GM18873 (cell line): ENCODE data around the gene ATP5F1B.

Experiments used
- ATAC-seq: cut with Tn5 transposase; IDR thresholded peaks from one replicate; pipeline ENCODE4 v1.9.1; 2021; ENCODE audit warnings: mild to moderate bottlenecking, moderate library complexity, moderate number of reproducible peaks; ENCODE audit not compliant: unreplicated experiment, low FRiP score

Gene ATP5F1B

GRCh38 chr12:56628671-56629458, 16.9 kb downstream of the ATP5F1B start:
- no peak for ATAC-seq

GRCh38 chr12:56626701-56627100, 19.1 kb downstream of the ATP5F1B start:
- no peak for ATAC-seq

- ATAC-seq, result no peak
Measured at GRCh38 chr12:56622535-56622934, 23.2 kb downstream of the ATP5F1B start.

- no peak for ATAC-seq
Measured at GRCh38 chr12:56616925-56617324, 28.9 kb downstream of the ATP5F1B start.

- ATAC-seq, result no peak
Measured at GRCh38 chr12:56616244-56616643, 29.5 kb downstream of the ATP5F1B start.

- ATAC-seq, result no peak
Measured at GRCh38 chr12:56614627-56615026, 31.2 kb downstream of the ATP5F1B start.

- no peak for ATAC-seq
Measured at GRCh38 chr12:56604355-56604754, 41.4 kb downstream of the ATP5F1B start.

GRCh38 chr12:56602239-56602638, 43.5 kb downstream of the ATP5F1B start:
- no peak for ATAC-seq

GRCh38 chr12:56601503-56601902, 44.3 kb downstream of the ATP5F1B start:
- no peak for ATAC-seq

- no peak for ATAC-seq
Measured at GRCh38 chr12:56600753-56601152, 45.0 kb downstream of the ATP5F1B start.

- no peak for ATAC-seq
Measured at GRCh38 chr12:56599797-56600196, 46.0 kb downstream of the ATP5F1B start.

GRCh38 chr12:56599041-56599440, 46.7 kb downstream of the ATP5F1B start:
- ATAC-seq, result no peak

- no peak for ATAC-seq
Measured at GRCh38 chr12:56596815-56597214, 49.0 kb downstream of the ATP5F1B start.

- ATAC-seq, result no peak
Measured at GRCh38 chr12:56593909-56594621, 51.7 kb downstream of the ATP5F1B start.

- ATAC-seq, result no peak
Measured at GRCh38 chr12:56591961-56592360, 53.8 kb downstream of the ATP5F1B start.

- no peak for ATAC-seq
Measured at GRCh38 chr12:56591126-56591525, 54.7 kb downstream of the ATP5F1B start.

- no peak for ATAC-seq
Measured at GRCh38 chr12:56590237-56590830, 55.5 kb downstream of the ATP5F1B start.

GRCh38 chr12:56589783-56590182, 56.0 kb downstream of the ATP5F1B start:
- no peak for ATAC-seq
